ENCODE measurements around the gene PGF.
A peak's percentile ranks its signal among the peaks of the same experiment; 100 is the strongest.

PGF gene

DNA sequence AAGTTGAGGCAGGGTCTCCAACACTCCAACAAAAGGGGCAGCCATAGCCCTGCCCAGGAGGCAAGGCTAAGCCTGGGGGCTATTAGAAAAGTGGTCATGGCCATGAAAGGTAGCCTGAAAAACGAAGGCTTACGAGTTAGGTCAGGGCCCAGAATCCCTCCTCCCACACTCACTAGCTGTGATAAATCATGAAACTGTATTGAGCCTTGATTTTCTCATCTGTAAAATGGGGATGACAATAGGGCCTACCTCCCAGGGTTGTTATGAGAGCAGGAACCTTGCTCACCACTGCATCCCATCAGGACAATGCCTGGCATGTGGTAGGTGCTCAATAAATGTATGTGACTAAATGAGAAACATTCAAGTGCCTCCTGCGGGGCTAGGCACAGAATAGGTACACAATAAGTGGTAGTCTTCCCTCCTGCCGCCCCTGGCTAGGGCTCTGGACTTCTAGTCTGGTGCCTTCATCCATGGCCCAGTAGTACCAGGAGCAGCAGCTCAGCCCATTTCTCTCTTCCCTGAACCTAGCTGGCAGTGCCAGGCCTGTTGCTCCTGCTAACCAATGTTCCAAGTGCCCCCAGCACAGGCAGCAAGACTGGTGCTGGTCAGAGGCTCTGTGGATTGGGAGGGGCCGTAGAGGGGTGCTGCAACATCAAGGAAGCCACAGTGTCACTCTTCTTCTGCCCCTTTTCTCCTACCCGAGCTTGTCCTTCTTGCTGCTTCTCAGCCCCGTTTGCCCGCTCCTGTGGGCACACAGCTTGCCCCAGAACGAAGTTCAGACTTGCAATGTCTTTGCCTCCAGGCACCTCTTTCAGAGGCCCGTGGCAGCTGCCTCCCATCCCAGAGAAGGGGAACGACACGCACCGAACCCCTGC lies 7.8 kb downstream of the PGF start:
- H3K4me3 ChIP-seq (ENCODE audit: low read depth, low read length), result no peak overlapping the region
- TF ChIP-seq CTCF (IDR thresholded peaks at IDR 0.05; ENCODE audit: borderline replicate concordance, insufficient read depth, low read depth, low read length), result no peak

GRCh38 chr14:74946659-74947281 lies 8.6 kb downstream of the PGF start:
- no peak for TF ChIP-seq CTCF (IDR thresholded peaks at IDR 0.05; ENCODE audit: borderline replicate concordance, insufficient read depth, low read depth, low read length)
- H3K4me3 ChIP-seq (ENCODE audit: low read depth, low read length), result no peak overlapping the region

DNA sequence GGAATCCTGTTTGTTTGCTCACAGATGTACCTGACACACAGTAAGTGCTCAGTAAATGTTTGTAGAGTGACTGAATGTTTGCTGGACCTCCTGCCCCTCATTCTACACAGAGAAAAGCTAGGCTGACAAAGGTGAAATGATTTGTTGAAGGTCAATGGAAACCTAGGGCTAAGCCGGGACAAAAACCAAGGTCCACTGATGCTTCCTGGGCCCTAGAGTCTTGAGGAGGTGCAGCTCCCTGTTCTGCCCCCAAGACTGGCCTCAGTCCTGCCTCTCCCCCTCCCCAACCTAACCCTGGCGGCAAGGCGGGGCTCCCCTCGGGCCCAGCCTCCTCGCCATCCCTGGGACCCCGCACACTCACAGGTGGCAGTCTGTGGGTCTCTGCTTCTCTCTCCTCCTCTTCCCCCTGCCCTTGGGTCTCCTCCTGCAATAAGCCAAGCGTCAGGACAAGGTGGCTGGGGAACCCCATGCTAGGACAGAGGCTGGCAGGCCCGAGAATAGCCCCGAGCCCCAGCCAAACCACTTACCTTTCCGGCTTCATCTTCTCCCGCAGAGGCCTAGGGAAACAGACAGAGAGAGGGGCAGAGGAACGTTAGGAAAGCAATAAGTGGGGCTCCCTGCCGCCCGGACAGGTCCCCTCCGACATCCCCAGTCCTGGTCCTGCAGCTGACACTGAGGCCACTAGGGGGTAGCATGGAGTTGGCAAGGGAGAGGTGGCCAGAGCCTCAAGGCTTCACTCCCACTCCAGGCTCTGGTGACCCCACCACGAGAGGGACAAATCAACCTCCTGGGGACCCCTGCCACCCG lies 9.3 kb downstream of the PGF start:
- peak; percentile 98 for TF ChIP-seq CTCF (IDR thresholded peaks at IDR 0.05; ENCODE audit: borderline replicate concordance, insufficient read depth, low read depth, low read length)

DNA sequence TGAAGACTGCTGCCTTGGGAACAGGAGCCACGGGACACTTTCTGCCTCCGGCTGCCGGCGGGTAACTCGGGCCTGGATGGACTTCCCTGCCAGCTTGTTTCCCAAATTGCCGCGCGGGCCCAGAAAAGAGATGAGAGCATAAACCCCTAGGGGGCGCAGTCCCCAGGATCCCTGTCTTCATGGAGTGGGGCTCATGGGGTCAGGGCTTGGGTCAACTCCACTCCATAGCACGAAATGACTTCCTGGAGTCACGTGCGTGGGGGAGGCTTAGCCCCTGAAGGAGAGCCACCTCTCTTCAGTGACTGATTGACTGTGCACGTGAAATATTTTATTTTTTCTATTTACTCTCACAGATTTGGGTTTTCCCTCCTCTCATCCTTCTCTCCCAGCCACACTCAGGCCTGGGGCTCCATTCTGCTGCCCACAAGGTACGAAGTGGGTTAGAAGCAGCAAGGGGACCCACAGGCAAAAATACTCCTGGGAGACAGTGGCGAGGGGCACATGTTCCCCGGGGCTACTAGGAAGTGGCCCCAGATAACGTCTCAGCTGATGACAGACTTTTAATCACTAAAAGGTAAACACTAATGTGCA lies 10.0 kb downstream of the PGF start:
- peak; percentile 66 for TF ChIP-seq CTCF (IDR thresholded peaks at IDR 0.05; ENCODE audit: borderline replicate concordance, insufficient read depth, low read depth, low read length)
- H3K4me3 ChIP-seq (ENCODE audit: low read depth, low read length), result no peak overlapping the region

More for the DNA sequence above, 9.3 kb downstream of the PGF start:
- no peak overlapping the region for H3K4me3 ChIP-seq (ENCODE audit: low read depth, low read length)

DNA sequence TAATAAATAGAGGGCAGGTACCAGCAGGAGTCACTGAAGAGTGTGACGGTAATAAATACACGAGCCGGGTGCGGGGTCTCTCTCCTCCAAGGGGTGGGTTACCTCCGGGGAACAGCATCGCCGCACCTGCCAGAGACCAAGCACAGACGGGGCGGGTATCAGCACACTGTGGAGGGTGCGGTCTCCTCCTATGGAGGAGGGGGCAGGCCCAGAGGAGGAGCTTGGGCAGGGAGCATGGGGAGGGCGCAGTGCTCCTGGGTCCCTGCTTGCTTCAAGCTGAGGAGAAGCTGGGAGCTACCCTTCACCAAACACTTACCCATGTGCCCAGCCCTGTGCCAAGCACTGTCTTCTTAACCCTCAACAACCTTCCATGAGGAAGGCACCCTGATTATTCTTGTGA lies 12.8 kb downstream of the PGF start:
- TF ChIP-seq CTCF (IDR thresholded peaks at IDR 0.05; ENCODE audit: borderline replicate concordance, insufficient read depth, low read depth, low read length), result no peak
- peak overlapping the region; percentile 58 for H3K4me3 ChIP-seq (ENCODE audit: low read depth, low read length)

DNA sequence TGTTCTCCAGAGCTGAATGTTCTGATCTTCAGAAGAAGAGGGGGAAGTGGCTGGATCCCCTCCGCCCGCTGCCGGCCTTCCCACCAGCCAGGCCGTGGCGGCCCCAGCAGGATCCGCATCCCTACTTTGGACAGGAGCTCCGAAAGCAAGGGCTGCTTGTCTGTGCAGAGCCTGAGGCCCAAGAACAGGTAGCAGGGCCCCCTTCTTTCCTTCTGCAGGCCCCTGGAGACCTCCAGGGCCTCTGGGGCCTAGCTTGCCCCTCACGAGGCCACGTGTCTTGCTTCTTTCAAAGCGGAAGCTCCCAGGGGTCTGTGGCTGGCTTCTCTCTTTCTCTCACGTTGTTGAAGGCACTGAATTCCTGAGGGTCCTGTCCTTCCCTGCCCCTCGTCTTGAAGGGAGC lies 13.2 kb downstream of the PGF start:
- TF ChIP-seq CTCF (IDR thresholded peaks at IDR 0.05; ENCODE audit: borderline replicate concordance, insufficient read depth, low read depth, low read length), result no peak
- peak overlapping the region; percentile 58 for H3K4me3 ChIP-seq (ENCODE audit: low read depth, low read length)
